K562 (cell line): ENCODE results near the gene TLK2. TPM values are rescaled to one million over a fixed set of nuclear protein-coding genes. Genes with fewer than 3 reads are reported as not detected.

Experiments
- CHAMP1 ChIP-seq: fragments of 450-650 bp; IDR thresholded peaks from 2 replicates; pipeline ENCODE4 v1.6.1; 2016; ENCODE audit warnings: mild to moderate bottlenecking
- GATA2 ChIP-seq: sonication (generic); formaldehyde crosslinking; IDR thresholded peaks from 2 replicates; pipeline ENCODE4 v1.4.0; 2020; ENCODE audit warnings: mild to moderate bottlenecking, missing genetic modification reagents
- HMG20B ChIP-seq: fragments of 250-450 bp; sonication (Bioruptor Pico); IDR thresholded peaks from 2 replicates; pipeline ENCODE4 v1.5.0; 2021; ENCODE audit warnings: mild to moderate bottlenecking
- MGA ChIP-seq: fragments of 450-650 bp; IDR thresholded peaks from 2 replicates; pipeline ENCODE4 v1.6.1; 2016; ENCODE audit warnings: mild to moderate bottlenecking, moderate library complexity
- MIER1 ChIP-seq: fragments of 450-650 bp; IDR thresholded peaks from 2 replicates; pipeline ENCODE4 v1.6.1; 2016; ENCODE audit warnings: antibody characterized with exemption, mild to moderate bottlenecking, low read depth
- MYC ChIP-seq, 2 experiments: fragments of 250-450 bp in 1 of 2; sonication (Bioruptor Pico) in 1 of 2; IDR thresholded peaks; 2 replicates each; pipeline versions ENCODE4 v1.5.1 to v1.6.1; 2012 to 2021; ENCODE audit warnings: low read depth in 2 of 2, borderline replicate concordance in 1 of 2, improper control_type of control experiment in 1 of 2, low read length in 1 of 2, mild to moderate bottlenecking in 1 of 2, moderate library complexity in 1 of 2
- NRF1 ChIP-seq, 2 experiments: fragments of 450-650 bp; IDR thresholded peaks in 1 of 2; conservative IDR thresholded peaks in 1 of 2; 2 replicates each; pipeline ENCODE4 v1.6.1; 2014; ENCODE audit warnings: mild to moderate bottlenecking in 2 of 2
- RBFOX2 ChIP-seq: fragments of 200-400 bp; formaldehyde crosslinking; IDR thresholded peaks from 2 replicates; pipeline ENCODE4 v1.6.1; 2017; ENCODE audit warnings: low read depth, mild to moderate bottlenecking, low read length, moderate library complexity
- SAP30 ChIP-seq: fragments of 200-600 bp; sonication (generic); IDR thresholded peaks from 2 replicates; pipeline ENCODE4 v1.6.1; 2012; ENCODE audit warnings: borderline replicate concordance, low read depth, mild to moderate bottlenecking, moderate library complexity, low read length, control low read depth, inconsistent platforms; ENCODE audit not compliant: insufficient read depth, poor library complexity, severe bottlenecking
- U2AF2 ChIP-seq: fragments of 200-400 bp; formaldehyde crosslinking; optimal IDR thresholded peaks from 2 replicates; pipeline ENCODE3; 2017; ENCODE audit warnings: low read depth, mild to moderate bottlenecking, low read length
- ZNF124 ChIP-seq: sonication (generic); formaldehyde crosslinking; IDR thresholded peaks from 2 replicates; pipeline ENCODE4 v1.8.1; 2022; ENCODE audit warnings: missing genetic modification reagents
- ZNF511 ChIP-seq: sonication (generic); formaldehyde crosslinking; IDR thresholded peaks from 2 replicates; pipeline ENCODE4 v1.8.0; 2022; ENCODE audit warnings: mild to moderate bottlenecking, missing genetic modification reagents
- polyA plus RNA-seq, 8 experiments: library from polyadenylated mRNA; depleted of rRNA in 4 of 8; stranded (reverse) in 5 of 8; unstranded in 3 of 8; fragments of >200 nt; fragmentation: Nextera tagmentation in 2 of 8; fragmentation: Illumina TruSeq in 1 of 8; extraction: Ambion mirVana in 2 of 8; extraction: Trizol in 1 of 8; gene quantifications; 2 replicates each; pipeline versions ENCODE4 v1.2.1 to v1.2.3, GENCODE V29; 2011 to 2014; ENCODE audit warnings: inconsistent platforms in 1 of 8, missing spikeins in 1 of 8
- total RNA-seq, 7 experiments: library from RNA; depleted of rRNA in 6 of 7; stranded (reverse); fragments of >200 nt in 6 of 7; fragmentation: Illumina TruSeq in 2 of 7; extraction: Trizol in 2 of 7; gene quantifications; 2 replicates each; pipeline versions ENCODE4 v1.2.1 to v1.2.3, GENCODE V29; 2011 to 2021; ENCODE audit warnings: low replicate concordance in 1 of 7

The TLK2 gene
- total and polyA plus RNA-seq, 9 of the 15 experiments (the other 6 are each of a cell fraction or from before 2014, with no cell fraction given): 10.1 to 51.9 (median 32.4) TPM

- TF ChIP-seq MGA (peak; percentile 73), ZNF124 (CRISPR knock-in tag) (no peak), HMG20B (CRISPR knock-in tag) (no peak), NRF1 (conservative IDR thresholded peaks at IDR 0.05 in 1 of 2, IDR thresholded peaks at IDR 0.05 in 1 of 2) (no peak), SAP30 (no peak), GATA2 (CRISPR knock-in tag) (no peak), MYC (IDR thresholded peaks at IDR 0.05; ENCODE audit: low read depth, low read length) (no peak), MYC (CRISPR knock-in tag; IDR thresholded peaks at IDR 0.05; ENCODE audit: borderline replicate concordance, low read depth) (no peak), RBFOX2 (peak; percentile 42; the same call in 1 of the 2 replicates), ZNF511 (CRISPR knock-in tag) (no peak), MIER1 (no peak), U2AF2 (no peak), CHAMP1 (0 out of 2 replicates have a peak, but pooled peaks have one; percentile 55)
These were observed 166.0 kb downstream of the TLK2 start (continued) for GRCh38 chr17:62644487-62645173.
